H1 (cell line): Measurements from ENCODE around the gene PHOX2A. TPM values are rescaled to one million over a fixed set of nuclear protein-coding genes. Genes with fewer than 3 reads are reported as not detected.

Experiments
- CTCF ChIA-PET: fragments of 300-600 bp; sonication (Branson Sonifier 250); formaldehyde crosslinking; loops from one replicate; lab custom pipeline; 2021; ENCODE audit not compliant: partially characterized antibody; lab: Charles Lee
- POLR2A ChIA-PET: fragments of 300-600 bp; sonication (Branson Sonifier 250); formaldehyde crosslinking; loops from one replicate; lab custom pipeline; 2021; ENCODE audit warnings: inconsistent platforms; ENCODE audit not compliant: partially characterized antibody; lab: Charles Lee
- DNase-seq, 2 experiments: peaks; one replicate each; pipeline versions ENCODE4 v3.0.0 to v3.0.0-alpha.2; 2010 to 2022; ENCODE audit warnings: low spot score in 2 of 2, low read depth in 1 of 2, mixed read lengths in 1 of 2
- FAIRE-seq: peaks from 2 replicates; lab custom pipeline; 2011; peaks lifted over from hg19 to GRCh38; lab: Jason Lieb, UNC
- H2AFZ ChIP-seq: 2 replicates; pipeline ENCODE4 v1.8.1; 2012; ENCODE audit warnings: low read length, inconsistent platforms
- H2AK5ac ChIP-seq: 2 replicates; pipeline ENCODE4 v1.6.1; 2013; ENCODE audit warnings: low read depth, low read length
- H2BK120ac ChIP-seq: replicated peaks from 2 replicates; pipeline ENCODE3; 2013; ENCODE audit warnings: low read depth, low read length, inconsistent platforms
- H2BK12ac ChIP-seq: 2 replicates; pipeline ENCODE4 v1.6.1; 2013; ENCODE audit warnings: low read depth, low read length
- H2BK15ac ChIP-seq: 2 replicates; pipeline ENCODE4 v1.6.1; 2013; ENCODE audit warnings: low read length
- H2BK20ac ChIP-seq: 2 replicates; pipeline ENCODE4 v1.6.1; 2013; ENCODE audit warnings: low read length
- H2BK5ac ChIP-seq: 2 replicates; pipeline ENCODE4 v1.6.1; 2013; ENCODE audit warnings: low read depth, low read length
- H3K14ac ChIP-seq: 2 replicates; pipeline ENCODE4 v1.6.1; 2013; ENCODE audit warnings: inconsistent platforms; ENCODE audit not compliant: insufficient read length
- H3K18ac ChIP-seq: 2 replicates; pipeline ENCODE4 v1.6.1; 2013; ENCODE audit warnings: low read length; ENCODE audit errors: extremely low read depth
- H3K23ac ChIP-seq: 2 replicates; pipeline ENCODE4 v1.6.1; 2013; ENCODE audit warnings: inconsistent platforms; ENCODE audit not compliant: insufficient read length
- H3K23me2 ChIP-seq: 2 replicates; pipeline ENCODE4 v1.6.1; 2013; ENCODE audit warnings: low read depth, low read length
- H3K27ac ChIP-seq: 2 replicates; pipeline ENCODE4 v1.6.1; 2011; ENCODE audit warnings: low read depth, low read length, inconsistent platforms
- H3K27me3 ChIP-seq, 4 experiments: replicated peaks in 1 of 4; 1 replicate in 1 of 4; 2 replicates in 3 of 4; pipeline versions ENCODE4 v1.6.1 to v1.8.1; 2011 to 2013; ENCODE audit warnings: low read length in 3 of 4, mild to moderate bottlenecking in 3 of 4, inconsistent platforms in 2 of 4, mixed read lengths in 2 of 4, moderate library complexity in 1 of 4; ENCODE audit not compliant: control insufficient read depth in 3 of 4, insufficient read depth in 3 of 4; ENCODE audit errors: extremely low read depth in 1 of 4
- H3K36me3 ChIP-seq, 4 experiments: 2 replicates each; pipeline versions ENCODE4 v1.6.1 to v1.8.1; 2011 to 2013; ENCODE audit warnings: mild to moderate bottlenecking in 4 of 4, low read length in 3 of 4, moderate library complexity in 2 of 4, control low read depth in 1 of 4, inconsistent platforms in 1 of 4; ENCODE audit not compliant: insufficient read depth in 4 of 4, control insufficient read depth in 2 of 4
- H3K4ac ChIP-seq: replicated peaks from 2 replicates; pipeline ENCODE3; 2013; ENCODE audit warnings: low read length, low read depth, mixed read lengths, inconsistent platforms; ENCODE audit not compliant: insufficient read length
- H3K4me1 ChIP-seq, 4 experiments: replicated peaks in 1 of 4; 1 replicate in 1 of 4; 2 replicates in 3 of 4; pipeline versions ENCODE4 v1.6.1 to v1.8.1; 2011 to 2013; ENCODE audit warnings: low read length in 3 of 4, inconsistent platforms in 2 of 4, mixed read lengths in 1 of 4; ENCODE audit not compliant: insufficient read depth in 4 of 4, control insufficient read depth in 3 of 4
- H3K4me2 ChIP-seq, 2 experiments: 2 replicates each; pipeline versions ENCODE4 v1.6.1 to v1.8.1; 2011 to 2013; ENCODE audit warnings: low read depth in 2 of 2, low read length in 2 of 2, control low read depth in 1 of 2, inconsistent platforms in 1 of 2, mild to moderate bottlenecking in 1 of 2; ENCODE audit not compliant: insufficient read depth in 1 of 2
- H3K4me3 ChIP-seq, 4 experiments: fragments of 200-600, 300-600 bp in 1 of 4; sonication (generic), shearing (Covaris generic), sonication (Bioruptor Twin) in 1 of 4; 2 replicates each; pipeline versions ENCODE4 v1.5.1 to v1.8.1; 2011 to 2016; ENCODE audit warnings: low read length in 4 of 4, low read depth in 3 of 4, control low read depth in 2 of 4, inconsistent platforms in 2 of 4, mild to moderate bottlenecking in 2 of 4, mixed read lengths in 1 of 4, moderate library complexity in 1 of 4; ENCODE audit not compliant: insufficient read depth in 2 of 4; ENCODE audit errors: extremely low read depth in 1 of 4
- H3K56ac ChIP-seq: replicated peaks from 2 replicates; pipeline ENCODE3; 2013; ENCODE audit warnings: low read depth, mild to moderate bottlenecking, mixed read lengths, low read length, inconsistent platforms; ENCODE audit not compliant: insufficient read length
- H3K79me1 ChIP-seq: 2 replicates; pipeline ENCODE4 v1.6.1; 2013; ENCODE audit warnings: low read depth, low read length, control low read depth
- H3K79me2 ChIP-seq, 2 experiments: 2 replicates each; pipeline versions ENCODE4 v1.6.1 to v1.8.1; 2012 to 2013; ENCODE audit warnings: low read length in 2 of 2, mild to moderate bottlenecking in 2 of 2, inconsistent platforms in 1 of 2; ENCODE audit not compliant: insufficient read depth in 2 of 2, control insufficient read depth in 1 of 2
- H3K9ac ChIP-seq, 4 experiments: replicated peaks in 1 of 4; 1 replicate in 1 of 4; 2 replicates in 3 of 4; pipeline versions ENCODE4 v1.6.1 to v1.8.1; 2011 to 2013; ENCODE audit warnings: low read depth in 3 of 4, low read length in 3 of 4, control low read depth in 2 of 4, mild to moderate bottlenecking in 2 of 4, moderate library complexity in 2 of 4, inconsistent platforms in 1 of 4; ENCODE audit errors: extremely low read depth in 1 of 4
- H3K9me3 ChIP-seq, 2 experiments: 2 replicates each; pipeline versions ENCODE4 v1.6.1 to v1.8.1; 2012 to 2013; ENCODE audit warnings: mild to moderate bottlenecking in 2 of 2, moderate library complexity in 2 of 2, control low read depth in 1 of 2, inconsistent platforms in 1 of 2, low read depth in 1 of 2, low read length in 1 of 2, mixed read lengths in 1 of 2; ENCODE audit not compliant: insufficient read depth in 2 of 2
- H4K20me1 ChIP-seq, 2 experiments: replicated peaks in 1 of 2; 2 replicates each; pipeline versions ENCODE3 to v1.8.1; 2011 to 2013; ENCODE audit warnings: inconsistent platforms in 2 of 2, low read length in 2 of 2, mild to moderate bottlenecking in 1 of 2; ENCODE audit not compliant: insufficient read depth in 2 of 2, control insufficient read depth in 1 of 2
- H4K5ac ChIP-seq: 2 replicates; pipeline ENCODE4 v1.6.1; 2013; ENCODE audit warnings: low read length, low read depth, mixed read lengths, inconsistent platforms; ENCODE audit not compliant: insufficient read length
- H4K8ac ChIP-seq: 2 replicates; pipeline ENCODE4 v1.8.0; 2013; ENCODE audit warnings: mild to moderate bottlenecking, moderate library complexity, low read length, inconsistent platforms; ENCODE audit not compliant: insufficient read depth; ENCODE audit errors: extremely low read depth
- H4K91ac ChIP-seq: replicated peaks from 2 replicates; pipeline ENCODE3; 2013; ENCODE audit warnings: low read length, mixed read lengths, inconsistent platforms; ENCODE audit not compliant: insufficient read length
- BRCA1 ChIP-seq: IDR thresholded peaks from 2 replicates; pipeline ENCODE4 v1.6.1; 2012; ENCODE audit warnings: low read depth, low read length, improper control_type of control experiment
- CBX5 ChIP-seq: fragments of 300-800, 300-1000 bp; sonication (generic); IDR thresholded peaks from 2 replicates; pipeline ENCODE4 v1.7.1; 2016; ENCODE audit warnings: antibody characterized with exemption, low read length, low read depth
- CREB1 ChIP-seq: IDR thresholded peaks from 2 replicates; pipeline ENCODE4 v1.6.1; 2012; ENCODE audit warnings: inconsistent platforms
- GABPA ChIP-seq: IDR thresholded peaks from 2 replicates; pipeline ENCODE4 v1.6.1; 2011; ENCODE audit warnings: mild to moderate bottlenecking, low read length, moderate library complexity, borderline replicate concordance; ENCODE audit not compliant: insufficient read depth
- HDAC2 ChIP-seq, 2 experiments: fragments of 300-600 bp in 1 of 2; sonication (generic) in 1 of 2; IDR thresholded peaks; 2 replicates each; pipeline ENCODE4 v1.6.1; 2011 to 2012; ENCODE audit warnings: low read depth in 2 of 2, low read length in 2 of 2, mild to moderate bottlenecking in 2 of 2, moderate library complexity in 2 of 2, borderline replicate concordance in 1 of 2, inconsistent platforms in 1 of 2
- SIRT6 ChIP-seq: IDR thresholded peaks from one replicate; pipeline ENCODE4 v1.7.1; 2012; ENCODE audit warnings: low read length, inconsistent platforms
- SP4 ChIP-seq: IDR thresholded peaks from 2 replicates; pipeline ENCODE4 v1.6.1; 2012; ENCODE audit warnings: low read length, inconsistent platforms
- SRF ChIP-seq: IDR thresholded peaks from 2 replicates; pipeline ENCODE4 v1.6.1; 2011; ENCODE audit warnings: mild to moderate bottlenecking, low read depth, low read length, moderate library complexity
- TAF7 ChIP-seq: optimal IDR thresholded peaks from 2 replicates; pipeline ENCODE3; 2011; ENCODE audit warnings: low read depth, mild to moderate bottlenecking, inconsistent platforms, low read length, moderate library complexity, borderline replicate concordance
- TEAD4 ChIP-seq: IDR thresholded peaks from 2 replicates; pipeline ENCODE4 v1.6.1; 2012; ENCODE audit warnings: low read depth, low read length, inconsistent platforms, mixed read lengths
- USF2 ChIP-seq: IDR thresholded peaks from 2 replicates; pipeline ENCODE4 v1.6.1; 2011; ENCODE audit warnings: low read length, improper control_type of control experiment
- WGBS, 2 experiments: shearing (Covaris generic) in 1 of 2; methylation state at CpG; one replicate each; pipeline versions ENCODE4 v1.1.6 to v1.1.7; 2013 to 2015; ENCODE audit warnings: low lambda C conversion rate in 2 of 2, mixed read lengths in 2 of 2, inconsistent platforms in 1 of 2, low coverage in 1 of 2, missing lambda C conversion rate in 1 of 2; ENCODE audit not compliant: insufficient replicate concordance in 2 of 2, insufficient coverage in 1 of 2, insufficient read length in 1 of 2; ENCODE audit errors: extremely low coverage in 1 of 2, missing lambda C conversion rate in 1 of 2; 5-methylcytosine and 5-hydroxymethylcytosine counted together
- polyA plus RNA-seq, 7 experiments: library from polyadenylated mRNA; depleted of rRNA in 3 of 7; stranded (reverse) in 5 of 7; unstranded in 2 of 7; fragments of >200 nt in 5 of 7; fragments of 200-250 nt in 2 of 7; gene quantifications; 1 replicate in 5 of 7; 2 replicates in 1 of 7; 4 replicates in 1 of 7; pipeline versions ENCODE4 v1.2.1 to v1.2.3, GENCODE V29; 2011 to 2013; ENCODE audit warnings: missing spikeins in 2 of 7, mixed read lengths in 2 of 7
- total RNA-seq: library from RNA; stranded (reverse); fragmentation: NEBNext Ultra II Directional; extraction: Animal tissue kit (Norgen Biotek cat#: 25700); gene quantifications from 2 replicates; pipeline ENCODE4 v1.2.1, GENCODE V29; 2021

PHOX2A gene
- total and polyA plus RNA-seq, 2 of the 8 experiments (the other 6 are each of a cell fraction or from before 2014, with no cell fraction given): 0.67 TPM; not detected in 1

GRCh38 chr11:72221386-72222075 is 22.4 kb downstream of the PHOX2A start:
- no peaks in the 10 kb centered on the region for H3K36me3 ChIP-seq
- H4K5ac ChIP-seq: no peak overlapping the region
- H3K23me2 ChIP-seq: peaks cover 15% of the 10 kb centered on the region
- no peak overlapping the region for H3K14ac ChIP-seq
- no peak overlapping the region for H2AK5ac ChIP-seq
- no peak overlapping the region; a peak in 1 of 4 replicates for H3K4me2 ChIP-seq
- peaks cover 3% of the 10 kb centered on the region for H3K79me1 ChIP-seq
- peak overlapping the region; percentile 40; the same call in 1 of the 2 replicates for H2BK20ac ChIP-seq
- H3K79me2 ChIP-seq: peaks cover 0 to 11% of the 10 kb centered on the region in 2 experiments; a peak in 2 of 4 replicates
- H2BK12ac ChIP-seq: no peak overlapping the region
- H3K56ac ChIP-seq: no peak overlapping the region
- H3K18ac ChIP-seq: no peak overlapping the region; the same call in 1 of the 2 replicates
- H4K20me1 ChIP-seq: peaks cover 0 to 3% of the 10 kb centered on the region in 2 experiments
- H2BK15ac ChIP-seq: peak overlapping the region; percentile 90; the same call in 1 of the 2 replicates
- H2BK5ac ChIP-seq: no peak overlapping the region
- H4K91ac ChIP-seq: no peak overlapping the region
- no peak overlapping the region for H3K9ac ChIP-seq
- no peak overlapping the region for H3K4ac ChIP-seq
- no peak overlapping the region for H3K4me3 ChIP-seq
- no peak overlapping the region for H2AFZ ChIP-seq
- CTCF ChIA-PET: interaction anchor here (0.9 to 2.1 kb wide), 7 partner anchors 8 to 106 kb away, joined by 3 to 9 read pairs (median 4); no protein-coding TSS in a partner anchor
- H4K8ac ChIP-seq: no peak overlapping the region
- H2BK120ac ChIP-seq: no peak overlapping the region
- DNase-seq: peak in 1 of 2 experiments; percentile 35
- H3K23ac ChIP-seq: no peak overlapping the region
- 96% methylated on average over 7 of the region's 7 CpGs; no CpG with 5 or more reads in 1 of the 2 experiments for WGBS, 2 experiments
- TF ChIP-seq SRF: no peak
- no peak for TF ChIP-seq GABPA
- TF ChIP-seq TAF7: no peak
- no peak for TF ChIP-seq TEAD4
- TF ChIP-seq HDAC2 (IDR thresholded peaks at IDR 0.05; ENCODE audit: borderline replicate concordance in 1 of 2, low read depth in 2 of 2, low read length in 2 of 2): no peak
- TF ChIP-seq SIRT6: no peak
- TF ChIP-seq USF2: no peak
- TF ChIP-seq CBX5: no peak
- TF ChIP-seq SP4: no peak
- TF ChIP-seq CREB1: no peak
- TF ChIP-seq BRCA1: no peak
- peaks cover 10 to 11% (median 11%) of the 10 kb centered on the region in 4 experiments; a peak in 6 of 7 replicates for H3K4me1 ChIP-seq
- no peaks in the 10 kb centered on the region; a peak in 2 of 7 replicates for H3K27me3 ChIP-seq
- no peak overlapping the region for H3K27ac ChIP-seq
- POLR2A ChIA-PET: interaction anchor here (0.9 to 9.9 kb wide), 3 partner anchors 13 to 22 kb away, joined by 4 to 160 read pairs (median 15); partner anchors contain the start of gene PHOX2A
- FAIRE-seq: no peak
- no peaks in the 10 kb centered on the region for H3K9me3 ChIP-seq
